Endodermal cell (in vitro differentiated cells): ENCODE data around the gene SYNJ2. TPM values are rescaled to one million over a fixed set of nuclear protein-coding genes. Genes with fewer than 3 reads are reported as not detected.

ENCODE experiments used
- DNase-seq: peaks from one replicate; pipeline ENCODE4 v3.0.0-alpha.2; 2017
- H3K27ac ChIP-seq: 2 replicates; pipeline ENCODE4 v1.5.1; 2013; ENCODE audit warnings: mild to moderate bottlenecking, low read depth, low read length, moderate library complexity
- H3K27me3 ChIP-seq: 2 replicates; pipeline ENCODE4 v1.6.1; 2013; ENCODE audit warnings: mild to moderate bottlenecking, low read length, moderate library complexity; ENCODE audit not compliant: insufficient read depth, control insufficient read depth, poor library complexity, severe bottlenecking
- H3K36me3 ChIP-seq: 2 replicates; pipeline ENCODE4 v1.7.0; 2013; ENCODE audit warnings: mild to moderate bottlenecking, low read length, moderate library complexity; ENCODE audit not compliant: control insufficient read depth, insufficient read depth
- H3K4me1 ChIP-seq: one replicate; pipeline ENCODE4 v1.7.0; 2013; ENCODE audit warnings: low read length; ENCODE audit not compliant: control insufficient read depth, insufficient read depth
- H3K4me3 ChIP-seq: 2 replicates; pipeline ENCODE4 v1.5.1; 2013; ENCODE audit warnings: mild to moderate bottlenecking, low read length, moderate library complexity
- H3K9ac ChIP-seq: 2 replicates; pipeline ENCODE4 v1.6.1; 2013; ENCODE audit warnings: mild to moderate bottlenecking, low read length, moderate library complexity; ENCODE audit not compliant: poor library complexity, severe bottlenecking; ENCODE audit errors: extremely low read depth
- H3K9me3 ChIP-seq: 2 replicates; pipeline ENCODE4 v1.6.1; 2013; ENCODE audit warnings: mild to moderate bottlenecking, low read length, moderate library complexity; ENCODE audit not compliant: control insufficient read depth
- H3K27ac Mint-ChIP-seq: 2 replicates; pipeline ENCODE4 v1.8.0; 2020; ENCODE audit warnings: mixed read lengths
- H3K27me3 Mint-ChIP-seq: 2 replicates; pipeline ENCODE4 v1.8.0; 2021; ENCODE audit warnings: mild to moderate bottlenecking, mixed read lengths; ENCODE audit not compliant: insufficient read depth
- H3K36me3 Mint-ChIP-seq: 2 replicates; pipeline ENCODE4 v1.8.0; 2020; ENCODE audit warnings: low read depth, mixed read lengths
- H3K4me1 Mint-ChIP-seq: 2 replicates; pipeline ENCODE4 v1.8.0; 2020; ENCODE audit warnings: mixed read lengths
- H3K4me3 Mint-ChIP-seq: 2 replicates; pipeline ENCODE4 v1.8.0; 2020; ENCODE audit warnings: mild to moderate bottlenecking, moderate library complexity, mixed read lengths
- H3K9me3 Mint-ChIP-seq: 2 replicates; pipeline ENCODE4 v1.8.0; 2020; ENCODE audit warnings: mild to moderate bottlenecking, mixed read lengths
- WGBS, 2 experiments: methylation state at CpG; one replicate each; pipeline versions ENCODE4 v1.1.5 to v1.1.7; 2013; ENCODE audit warnings: missing lambda C conversion rate in 2 of 2, mixed read lengths in 1 of 2; ENCODE audit not compliant: insufficient coverage in 1 of 2, insufficient read length in 1 of 2; 5-methylcytosine and 5-hydroxymethylcytosine counted together
- total RNA-seq, 2 donors: library from RNA; stranded (reverse); fragmentation: NEBNext Ultra II Directional in 1 of 2; extraction: Animal tissue kit (Norgen Biotek cat#: 25700) in 1 of 2; gene quantifications; 2 replicates in 1 of 2; 3 replicates in 1 of 2; pipeline ENCODE4 v1.2.1, GENCODE V29; 2021
- TF ChIP-seq, protein P1 (sequence below): fragments of 200-600 bp; sonication (generic); conservative IDR thresholded peaks from 2 replicates; pipeline ENCODE4 v1.5.0; 2021; ENCODE audit warnings: antibody characterized with exemption, mild to moderate bottlenecking

The SYNJ2 gene
- total RNA-seq, 2 donors from 2014 or later = 21.2 to 32.8 TPM

- WGBS, 2 experiments = 92 to 100% methylated on average over 9 of the region's 9 CpGs
- H3K27ac Mint-ChIP-seq = no peak overlapping the region
- H3K4me3 Mint-ChIP-seq = no peak overlapping the region
- H3K27me3 ChIP-seq = no peaks in the 10 kb centered on the region
- H3K36me3 ChIP-seq = peaks cover 14% of the 10 kb centered on the region
- H3K9ac ChIP-seq = no peak overlapping the region
- H3K4me1 ChIP-seq = no peaks in the 10 kb centered on the region
- H3K27ac ChIP-seq = peak overlapping the region; percentile 50
- H3K9me3 Mint-ChIP-seq = peaks cover 2% of the 10 kb centered on the region
- H3K4me3 ChIP-seq = no peak overlapping the region
- TF ChIP-seq, protein P1, sequence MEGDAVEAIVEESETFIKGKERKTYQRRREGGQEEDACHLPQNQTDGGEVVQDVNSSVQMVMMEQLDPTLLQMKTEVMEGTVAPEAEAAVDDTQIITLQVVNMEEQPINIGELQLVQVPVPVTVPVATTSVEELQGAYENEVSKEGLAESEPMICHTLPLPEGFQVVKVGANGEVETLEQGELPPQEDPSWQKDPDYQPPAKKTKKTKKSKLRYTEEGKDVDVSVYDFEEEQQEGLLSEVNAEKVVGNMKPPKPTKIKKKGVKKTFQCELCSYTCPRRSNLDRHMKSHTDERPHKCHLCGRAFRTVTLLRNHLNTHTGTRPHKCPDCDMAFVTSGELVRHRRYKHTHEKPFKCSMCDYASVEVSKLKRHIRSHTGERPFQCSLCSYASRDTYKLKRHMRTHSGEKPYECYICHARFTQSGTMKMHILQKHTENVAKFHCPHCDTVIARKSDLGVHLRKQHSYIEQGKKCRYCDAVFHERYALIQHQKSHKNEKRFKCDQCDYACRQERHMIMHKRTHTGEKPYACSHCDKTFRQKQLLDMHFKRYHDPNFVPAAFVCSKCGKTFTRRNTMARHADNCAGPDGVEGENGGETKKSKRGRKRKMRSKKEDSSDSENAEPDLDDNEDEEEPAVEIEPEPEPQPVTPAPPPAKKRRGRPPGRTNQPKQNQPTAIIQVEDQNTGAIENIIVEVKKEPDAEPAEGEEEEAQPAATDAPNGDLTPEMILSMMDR = no peak
- no peaks in the 10 kb centered on the region for H3K9me3 ChIP-seq
- peaks cover 10% of the 10 kb centered on the region for H3K4me1 Mint-ChIP-seq
- DNase-seq = no peak
- peaks cover 35% of the 10 kb centered on the region for H3K36me3 Mint-ChIP-seq
- no peaks in the 10 kb centered on the region for H3K27me3 Mint-ChIP-seq
Measured at GRCh38 chr6:158032354-158032733, 50.7 kb downstream of the SYNJ2 start.

DNA sequence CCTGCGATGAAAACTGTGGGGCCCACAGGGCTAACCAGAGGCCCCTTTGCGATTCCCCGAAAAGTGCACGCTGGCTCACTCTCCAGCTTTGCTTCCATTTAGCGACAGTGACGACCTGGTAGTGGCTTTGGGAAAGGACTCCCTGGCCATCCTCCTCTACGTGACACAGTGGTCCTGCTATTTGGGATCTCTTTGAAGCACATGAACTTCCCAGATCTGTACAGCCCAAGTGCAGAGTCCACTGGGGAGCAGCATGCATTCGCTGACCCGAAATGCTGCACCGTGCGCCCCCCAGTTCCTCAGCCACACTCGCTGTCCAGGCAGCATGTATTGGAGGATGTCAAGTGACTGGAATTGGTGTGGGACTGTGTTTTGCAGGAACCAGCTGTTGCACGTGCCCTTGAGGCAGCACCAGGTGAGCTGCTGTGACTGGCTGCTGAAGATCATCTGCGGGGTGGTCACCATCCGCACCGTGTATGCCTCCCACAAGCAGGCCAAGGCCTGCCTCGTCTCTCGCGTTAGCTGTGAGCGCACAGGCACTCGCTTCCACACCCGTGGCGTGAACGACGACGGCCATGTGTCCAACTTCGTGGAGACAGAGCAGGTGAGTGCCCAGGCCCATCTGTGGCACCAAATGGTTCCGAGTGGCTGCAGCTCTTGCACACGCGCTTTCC lies 51.6 kb downstream of the SYNJ2 start:
- Mint-ChIP-seq H3K4me1 (peaks cover 10% of the 10 kb centered on the region), H3K4me3 (no peak overlapping the region), H3K36me3 (peaks cover 35% of the 10 kb centered on the region), H3K27me3 (no peaks in the 10 kb centered on the region), H3K27ac (no peak overlapping the region), H3K9me3 (peaks cover 2% of the 10 kb centered on the region)
- H3K9me3 ChIP-seq = no peaks in the 10 kb centered on the region
- TF ChIP-seq, protein P1 = no peak
- no peak overlapping the region for H3K27ac ChIP-seq
- H3K36me3 ChIP-seq = peaks cover 14% of the 10 kb centered on the region
- WGBS, 2 experiments = 95 to 97% methylated on average over 27 to 30 of the region's 30 CpGs
- H3K4me3 ChIP-seq = no peak overlapping the region
- H3K4me1 ChIP-seq = no peaks in the 10 kb centered on the region
- H3K9ac ChIP-seq = no peak overlapping the region
- no peaks in the 10 kb centered on the region for H3K27me3 ChIP-seq
- DNase-seq = no peak

DNA sequence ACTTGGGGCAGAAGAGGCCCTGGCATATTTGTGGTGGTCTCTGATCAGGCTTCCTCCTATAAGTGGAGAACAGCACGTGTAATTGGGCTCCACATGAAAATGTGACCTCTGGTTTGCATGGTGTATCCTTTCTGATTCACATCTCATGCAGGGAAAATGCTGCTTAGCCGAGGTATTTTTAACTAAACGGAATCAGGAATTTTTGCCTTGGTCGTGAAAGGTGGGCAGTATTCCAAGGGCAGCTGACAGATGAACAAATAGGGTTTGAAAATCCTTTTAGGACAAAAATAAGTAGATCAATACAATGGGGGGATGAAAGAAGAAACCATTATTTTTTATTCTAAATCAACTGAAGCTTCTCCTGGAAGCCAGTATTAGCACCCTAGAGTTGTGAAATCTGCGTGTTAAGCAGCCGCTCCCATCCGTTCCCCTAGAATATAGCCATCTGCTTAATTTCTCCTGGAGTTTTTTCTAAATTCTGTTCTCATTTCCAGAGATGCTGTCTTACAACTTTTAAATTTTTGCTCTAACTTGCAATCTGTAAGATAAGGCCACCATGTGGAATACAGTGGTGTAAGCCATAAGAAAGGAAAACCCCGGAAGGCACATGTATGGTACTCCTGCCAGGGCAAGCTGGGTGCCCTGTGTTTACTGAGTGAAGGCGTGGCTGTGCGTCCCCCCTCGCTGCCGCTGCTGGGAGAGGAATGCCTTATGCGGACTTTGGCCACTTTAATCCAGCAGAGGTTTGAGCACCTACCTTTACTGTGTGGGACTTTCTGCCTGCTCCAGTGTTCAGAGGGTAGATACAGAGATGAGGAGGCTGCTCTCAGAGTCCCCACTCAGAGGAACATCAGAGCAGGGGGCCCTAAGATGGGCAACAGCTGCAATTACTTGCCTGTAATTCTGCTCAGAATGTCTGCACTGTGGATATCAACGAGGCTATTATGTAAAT lies 52.4 kb downstream of the SYNJ2 start:
- Mint-ChIP-seq H3K27ac (no peak overlapping the region), H3K4me1 (peaks cover 14% of the 10 kb centered on the region), H3K27me3 (no peaks in the 10 kb centered on the region), H3K4me3 (no peak overlapping the region), H3K36me3 (peaks cover 35% of the 10 kb centered on the region), H3K9me3 (peaks cover 2% of the 10 kb centered on the region)
- Histone ChIP-seq H3K4me1 (no peaks in the 10 kb centered on the region), H3K27me3 (no peaks in the 10 kb centered on the region), H3K27ac (no peak overlapping the region), H3K36me3 (peaks cover 14% of the 10 kb centered on the region), H3K9ac (no peak overlapping the region), H3K9me3 (no peaks in the 10 kb centered on the region), H3K4me3 (no peak overlapping the region)
- TF ChIP-seq, protein P1 = no peak
- no peak for DNase-seq
- WGBS, 2 experiments = 96 to 98% methylated on average over 14 of the region's 14 CpGs
